ENCODE data around the gene TENT5C. TPM values are rescaled to one million over a fixed set of nuclear protein-coding genes. Genes with fewer than 3 reads are reported as not detected.
A peak's percentile ranks its signal among the peaks of the same experiment; 100 is the strongest.

The TENT5C gene
- total and polyA plus RNA-seq, 2 of the 8 experiments (the other 6 are each of a cell fraction or from before 2014, with no cell fraction given), result 0.38 to 0.99 TPM

DNA sequence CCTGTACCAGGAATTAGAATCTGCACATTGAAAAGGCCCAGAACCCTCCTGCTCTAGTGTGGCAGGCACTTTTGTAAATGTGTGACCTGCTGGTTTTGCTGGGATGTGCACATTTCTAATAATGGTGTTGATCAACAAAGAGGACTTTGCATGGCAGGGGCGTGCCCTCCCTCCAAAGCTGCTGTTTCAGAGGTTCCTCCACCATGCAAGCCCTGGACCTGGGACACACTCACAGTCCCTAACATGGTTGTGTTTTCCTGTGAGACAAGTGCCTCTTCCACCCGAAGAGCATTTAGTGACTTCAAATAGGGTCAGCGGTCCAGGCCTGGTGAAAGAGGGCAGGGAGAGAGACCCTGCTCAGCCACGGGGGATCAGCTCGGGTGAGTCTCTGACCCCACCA is 28.1 kb downstream of the TENT5C start:
- H2BK120ac ChIP-seq (replicated peaks; ENCODE audit: low read depth, low read length), result no peak overlapping the region
- H2AK5ac ChIP-seq (ENCODE audit: low read depth, low read length), result no peak overlapping the region
- no peak overlapping the region for H3K9ac ChIP-seq (replicated peaks in 1 of 4; ENCODE audit: extremely low read depth in 1 of 4, low read depth in 3 of 4, low read length in 3 of 4)
- H2BK12ac ChIP-seq (ENCODE audit: low read depth, low read length), result no peak overlapping the region
- no peaks in the 10 kb centered on the region for H4K20me1 ChIP-seq (replicated peaks in 1 of 2; ENCODE audit: control insufficient read depth in 1 of 2, insufficient read depth in 2 of 2, low read length in 2 of 2)
- no peak overlapping the region for H3K27ac ChIP-seq (ENCODE audit: low read depth, low read length)
- 0 out of 7 replicates have a peak, but pooled peaks cover 0 to 2% (median 0%) of the 10 kb centered on the region in 4 experiments for H3K27me3 ChIP-seq (replicated peaks in 1 of 4; ENCODE audit: control insufficient read depth in 3 of 4, extremely low read depth in 1 of 4, insufficient read depth in 3 of 4, low read length in 3 of 4)
- no peak overlapping the region for H2BK20ac ChIP-seq (ENCODE audit: low read length)
- H4K5ac ChIP-seq (ENCODE audit: insufficient read length, low read depth, low read length), result no peak overlapping the region
- no peak overlapping the region for H4K91ac ChIP-seq (replicated peaks; ENCODE audit: insufficient read length, low read length)
- no peak overlapping the region for H3K56ac ChIP-seq (replicated peaks; ENCODE audit: insufficient read length, low read depth, low read length)
- CTCF ChIA-PET (ENCODE audit: partially characterized antibody), result interaction anchor here (1.4 kb wide), 1 partner anchor 43 kb away, joined by 3 read pairs; no protein-coding TSS in a partner anchor
- H3K79me1 ChIP-seq (ENCODE audit: low read depth, low read length), result no peaks in the 10 kb centered on the region
- H3K79me2 ChIP-seq (ENCODE audit: control insufficient read depth in 1 of 2, insufficient read depth in 2 of 2, low read length in 2 of 2), result no peaks in the 10 kb centered on the region
- POLR2A ChIA-PET (ENCODE audit: partially characterized antibody), result interaction anchor here (2.9 kb wide), 1 partner anchor 27 kb away, joined by 12 read pairs; the partner anchor contains the start of gene TENT5C
- H3K23ac ChIP-seq (ENCODE audit: insufficient read length), result no peak overlapping the region
- no peak overlapping the region for H3K4me2 ChIP-seq (ENCODE audit: insufficient read depth in 1 of 2, low read depth in 2 of 2, low read length in 2 of 2)
- FAIRE-seq (no peak), DNase-seq (ENCODE audit: low read depth in 1 of 2, low spot score in 2 of 2) (no peak)
- H3K36me3 ChIP-seq (ENCODE audit: control insufficient read depth in 2 of 4, insufficient read depth in 4 of 4, low read length in 3 of 4), result no peaks in the 10 kb centered on the region
- no peak for TF ChIP-seq RNF2 (IDR thresholded peaks at IDR 0.05; ENCODE audit: borderline replicate concordance, low read depth, low read length, missing control alignments, poor library complexity, severe bottlenecking)
- TF ChIP-seq JUND (IDR thresholded peaks at IDR 0.05; ENCODE audit: low read length), result no peak
- TF ChIP-seq CEBPB (IDR thresholded peaks at IDR 0.05; ENCODE audit: low read depth, low read length), result no peak
- TF ChIP-seq TEAD4 (IDR thresholded peaks at IDR 0.05; ENCODE audit: low read depth, low read length), result no peak
- no peak for TF ChIP-seq POLR2AphosphoS5 (IDR thresholded peaks at IDR 0.05; ENCODE audit: low read depth, low read length)
- TF ChIP-seq RBBP5 (IDR thresholded peaks at IDR 0.05; ENCODE audit: borderline replicate concordance, low read depth, low read length), result no peak
- TF ChIP-seq SRF (IDR thresholded peaks at IDR 0.05; ENCODE audit: low read depth, low read length), result no peak
- H2BK5ac ChIP-seq (ENCODE audit: low read depth, low read length), result no peak overlapping the region
- no peak overlapping the region for H2BK15ac ChIP-seq (ENCODE audit: low read length)
- H3K4me3 ChIP-seq (ENCODE audit: extremely low read depth in 1 of 4, insufficient read depth in 2 of 4, low read depth in 3 of 4, low read length in 4 of 4), result no peak overlapping the region
- H2AFZ ChIP-seq (ENCODE audit: low read length), result 0 out of 2 replicates have a peak overlapping the region, but pooled peaks have one; percentile 35
- no peak overlapping the region for H3K18ac ChIP-seq (ENCODE audit: extremely low read depth, low read length)
- no peak overlapping the region for H3K4ac ChIP-seq (replicated peaks; ENCODE audit: insufficient read length, low read depth, low read length)
- no peaks in the 10 kb centered on the region for H3K9me3 ChIP-seq (ENCODE audit: insufficient read depth in 2 of 2, low read depth in 1 of 2, low read length in 1 of 2)
- WGBS, 2 experiments (ENCODE audit: extremely low coverage in 1 of 2, insufficient coverage in 1 of 2, insufficient read length in 1 of 2, insufficient replicate concordance in 2 of 2, low coverage in 1 of 2, low lambda C conversion rate in 2 of 2, missing lambda C conversion rate in 1 of 2), result 89% methylated on average over 5 of the region's 5 CpGs; no CpG with 5 or more reads in 1 of the 2 experiments
- no peak overlapping the region for H3K14ac ChIP-seq (ENCODE audit: insufficient read length)
- no peak overlapping the region for H4K8ac ChIP-seq (ENCODE audit: extremely low read depth, insufficient read depth, low read length)
- H3K23me2 ChIP-seq (ENCODE audit: low read depth, low read length), result no peaks in the 10 kb centered on the region
- peaks cover 5 to 16% (median 8%) of the 10 kb centered on the region in 4 experiments; a peak in 6 of 7 replicates for H3K4me1 ChIP-seq (replicated peaks in 1 of 4; ENCODE audit: control insufficient read depth in 3 of 4, insufficient read depth in 4 of 4, low read length in 3 of 4)
